ENCODE results near the gene UBE2D2.

- TF ChIP-seq, protein P1, sequence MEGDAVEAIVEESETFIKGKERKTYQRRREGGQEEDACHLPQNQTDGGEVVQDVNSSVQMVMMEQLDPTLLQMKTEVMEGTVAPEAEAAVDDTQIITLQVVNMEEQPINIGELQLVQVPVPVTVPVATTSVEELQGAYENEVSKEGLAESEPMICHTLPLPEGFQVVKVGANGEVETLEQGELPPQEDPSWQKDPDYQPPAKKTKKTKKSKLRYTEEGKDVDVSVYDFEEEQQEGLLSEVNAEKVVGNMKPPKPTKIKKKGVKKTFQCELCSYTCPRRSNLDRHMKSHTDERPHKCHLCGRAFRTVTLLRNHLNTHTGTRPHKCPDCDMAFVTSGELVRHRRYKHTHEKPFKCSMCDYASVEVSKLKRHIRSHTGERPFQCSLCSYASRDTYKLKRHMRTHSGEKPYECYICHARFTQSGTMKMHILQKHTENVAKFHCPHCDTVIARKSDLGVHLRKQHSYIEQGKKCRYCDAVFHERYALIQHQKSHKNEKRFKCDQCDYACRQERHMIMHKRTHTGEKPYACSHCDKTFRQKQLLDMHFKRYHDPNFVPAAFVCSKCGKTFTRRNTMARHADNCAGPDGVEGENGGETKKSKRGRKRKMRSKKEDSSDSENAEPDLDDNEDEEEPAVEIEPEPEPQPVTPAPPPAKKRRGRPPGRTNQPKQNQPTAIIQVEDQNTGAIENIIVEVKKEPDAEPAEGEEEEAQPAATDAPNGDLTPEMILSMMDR (IDR thresholded peaks at IDR 0.05), result no peak
- TF ChIP-seq POLR2A (IDR thresholded peaks at IDR 0.05), result no peak
Observed at GRCh38 chr5:139671096-139671841, 110.1 kb downstream of the UBE2D2 start.

Data from heart left ventricle (tissue), 13 donors.